ENCODE results near the gene CFAP46. TPM values are rescaled to one million over a fixed set of nuclear protein-coding genes. Genes with fewer than 3 reads are reported as not detected.
A peak's percentile ranks its signal among the peaks of the same experiment; 100 is the strongest.

The CFAP46 gene
- total RNA-seq, 2 experiments from 2014 or later: not detected

DNA sequence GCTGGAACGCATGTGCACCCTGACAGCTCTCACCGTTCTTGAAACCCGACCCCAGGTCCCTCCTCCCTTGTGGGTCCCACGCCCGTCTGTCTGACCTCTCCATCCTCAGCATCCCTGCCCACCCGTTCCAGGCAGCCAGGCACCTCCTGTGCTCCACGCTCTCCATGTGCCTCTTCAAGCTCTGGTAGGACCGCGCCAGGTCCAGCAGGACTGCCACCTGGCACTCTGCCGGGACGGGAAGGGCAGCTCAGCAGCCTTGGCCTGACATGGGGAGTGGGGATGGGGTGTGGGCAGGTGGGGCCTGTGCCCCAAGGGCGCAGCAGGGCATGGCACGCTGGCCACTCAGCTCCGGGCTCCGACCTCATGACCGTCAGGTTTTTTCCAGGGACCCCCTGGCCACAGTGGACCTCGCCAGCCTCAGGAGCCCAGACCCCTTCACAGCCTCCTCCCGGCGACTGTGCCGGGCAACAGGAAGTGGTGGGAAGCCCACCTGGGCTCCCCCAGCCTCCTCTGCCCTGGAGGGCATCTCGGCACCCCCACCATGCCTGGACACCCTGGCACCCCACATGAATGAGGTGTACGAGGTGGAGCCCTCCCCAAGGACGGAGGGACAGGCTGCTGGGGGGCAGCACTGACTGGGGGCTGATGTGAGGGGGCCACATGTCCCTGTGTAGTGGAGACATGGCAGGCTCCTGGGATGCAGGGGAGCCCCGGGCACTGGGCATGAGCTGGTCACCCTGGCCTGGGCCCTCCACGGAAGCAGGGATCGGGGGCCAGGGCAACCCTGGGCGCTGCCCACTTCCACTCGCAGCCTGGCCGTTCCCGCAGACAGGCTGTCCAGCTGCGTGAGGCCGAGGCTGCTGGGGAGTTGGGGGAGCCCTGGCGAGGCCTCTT, 131.3 kb downstream of the CFAP46 start:
- Mint-ChIP-seq H3K27me3 (peaks cover 8% of the 10 kb centered on the region), H3K9me3 (no peaks in the 10 kb centered on the region), H3K36me3 (ENCODE audit: low read depth) (no peaks in the 10 kb centered on the region), H3K4me3 (no peak overlapping the region), H3K27ac (no peak overlapping the region), H3K4me1 (ENCODE audit: low read depth) (no peaks in the 10 kb centered on the region)
- Histone ChIP-seq H3K36me3 (ENCODE audit: insufficient read depth, low read length) (no peaks in the 10 kb centered on the region), H3K4me1 (ENCODE audit: insufficient read depth, low read length) (no peaks in the 10 kb centered on the region), H3K27me3 (ENCODE audit: control insufficient read depth in 1 of 2, insufficient read depth in 2 of 2, low read length in 2 of 2) (peaks cover 0 to 2% of the 10 kb centered on the region in 2 experiments), H3K4me3 (ENCODE audit: low read length) (no peak overlapping the region), H3K27ac (ENCODE audit: low read depth in 1 of 2, low read length in 2 of 2) (no peak overlapping the region), H3K9me3 (ENCODE audit: control insufficient read depth in 1 of 2, insufficient read depth in 1 of 2, low read length in 2 of 2) (peaks cover 0 to 9% of the 10 kb centered on the region in 2 experiments)
- TF ChIP-seq, protein P1, sequence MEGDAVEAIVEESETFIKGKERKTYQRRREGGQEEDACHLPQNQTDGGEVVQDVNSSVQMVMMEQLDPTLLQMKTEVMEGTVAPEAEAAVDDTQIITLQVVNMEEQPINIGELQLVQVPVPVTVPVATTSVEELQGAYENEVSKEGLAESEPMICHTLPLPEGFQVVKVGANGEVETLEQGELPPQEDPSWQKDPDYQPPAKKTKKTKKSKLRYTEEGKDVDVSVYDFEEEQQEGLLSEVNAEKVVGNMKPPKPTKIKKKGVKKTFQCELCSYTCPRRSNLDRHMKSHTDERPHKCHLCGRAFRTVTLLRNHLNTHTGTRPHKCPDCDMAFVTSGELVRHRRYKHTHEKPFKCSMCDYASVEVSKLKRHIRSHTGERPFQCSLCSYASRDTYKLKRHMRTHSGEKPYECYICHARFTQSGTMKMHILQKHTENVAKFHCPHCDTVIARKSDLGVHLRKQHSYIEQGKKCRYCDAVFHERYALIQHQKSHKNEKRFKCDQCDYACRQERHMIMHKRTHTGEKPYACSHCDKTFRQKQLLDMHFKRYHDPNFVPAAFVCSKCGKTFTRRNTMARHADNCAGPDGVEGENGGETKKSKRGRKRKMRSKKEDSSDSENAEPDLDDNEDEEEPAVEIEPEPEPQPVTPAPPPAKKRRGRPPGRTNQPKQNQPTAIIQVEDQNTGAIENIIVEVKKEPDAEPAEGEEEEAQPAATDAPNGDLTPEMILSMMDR (IDR thresholded peaks at IDR 0.05): no peak
- DNase-seq (peak in 1 of 14 experiments; percentile 25), ATAC-seq (ENCODE audit: poor library complexity) (no peak)
- POLR2A ChIA-PET: no interaction called here
- intact Hi-C loops (cut with DNase I, micrococcal nuclease): no loop called here
- CTCF ChIA-PET: no interaction called here

DNA sequence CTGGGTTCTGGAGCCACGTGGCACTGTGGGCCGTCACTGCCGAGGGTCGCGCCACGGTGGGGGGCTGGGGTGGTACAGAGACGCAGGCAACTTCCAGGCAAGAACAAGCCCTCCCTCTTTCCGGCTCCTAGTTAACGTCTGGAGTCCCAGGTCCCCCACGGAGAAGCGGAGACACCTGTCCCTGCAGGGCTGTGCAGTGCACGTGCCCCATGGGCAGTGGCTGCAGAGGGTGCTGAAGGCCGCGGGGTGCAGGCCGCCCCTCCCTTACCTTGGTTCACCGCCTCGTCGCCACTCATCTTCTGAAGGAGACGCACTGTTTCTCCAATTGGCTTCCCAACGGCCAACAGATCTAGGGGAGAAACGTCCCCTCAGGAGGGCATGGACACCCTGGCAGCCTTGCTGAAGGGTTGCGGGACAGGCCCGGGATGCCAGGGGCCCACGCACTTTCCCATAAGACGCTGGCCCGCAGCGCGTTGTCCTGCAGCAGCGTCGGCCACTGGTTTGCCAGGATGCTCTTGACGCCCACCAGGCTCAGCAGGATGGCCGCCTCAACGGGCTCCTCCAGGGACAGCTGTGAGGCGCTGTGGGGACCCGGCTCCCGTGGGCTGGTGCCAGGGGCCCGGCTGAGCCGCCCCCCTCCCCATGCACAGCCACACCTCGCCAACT, 132.1 kb downstream of the CFAP46 start:
- Mint-ChIP-seq H3K27ac (no peak overlapping the region), H3K27me3 (peaks cover 1% of the 10 kb centered on the region), H3K36me3 (ENCODE audit: low read depth) (no peaks in the 10 kb centered on the region), H3K9me3 (no peaks in the 10 kb centered on the region), H3K4me3 (no peak overlapping the region), H3K4me1 (ENCODE audit: low read depth) (no peaks in the 10 kb centered on the region)
- no peaks in the 10 kb centered on the region for H3K4me1 ChIP-seq (ENCODE audit: insufficient read depth, low read length)
- intact Hi-C loops (cut with DNase I, micrococcal nuclease): no loop called here
- no peak overlapping the region for H3K4me3 ChIP-seq (ENCODE audit: low read length)
- ChIA-PET POLR2A (no interaction called here), CTCF (no interaction called here)
- no peak overlapping the region for H3K27ac ChIP-seq (ENCODE audit: low read depth in 1 of 2, low read length in 2 of 2)
- no peaks in the 10 kb centered on the region for H3K36me3 ChIP-seq (ENCODE audit: insufficient read depth, low read length)
- H3K9me3 ChIP-seq (ENCODE audit: control insufficient read depth in 1 of 2, insufficient read depth in 1 of 2, low read length in 2 of 2): peaks cover 0 to 9% of the 10 kb centered on the region in 2 experiments
- TF ChIP-seq, protein P1 (IDR thresholded peaks at IDR 0.05): no peak
- ATAC-seq (ENCODE audit: poor library complexity) (no peak), DNase-seq (no peak)
- peaks cover 0 to 2% of the 10 kb centered on the region in 2 experiments for H3K27me3 ChIP-seq (ENCODE audit: control insufficient read depth in 1 of 2, insufficient read depth in 2 of 2, low read length in 2 of 2)

DNA sequence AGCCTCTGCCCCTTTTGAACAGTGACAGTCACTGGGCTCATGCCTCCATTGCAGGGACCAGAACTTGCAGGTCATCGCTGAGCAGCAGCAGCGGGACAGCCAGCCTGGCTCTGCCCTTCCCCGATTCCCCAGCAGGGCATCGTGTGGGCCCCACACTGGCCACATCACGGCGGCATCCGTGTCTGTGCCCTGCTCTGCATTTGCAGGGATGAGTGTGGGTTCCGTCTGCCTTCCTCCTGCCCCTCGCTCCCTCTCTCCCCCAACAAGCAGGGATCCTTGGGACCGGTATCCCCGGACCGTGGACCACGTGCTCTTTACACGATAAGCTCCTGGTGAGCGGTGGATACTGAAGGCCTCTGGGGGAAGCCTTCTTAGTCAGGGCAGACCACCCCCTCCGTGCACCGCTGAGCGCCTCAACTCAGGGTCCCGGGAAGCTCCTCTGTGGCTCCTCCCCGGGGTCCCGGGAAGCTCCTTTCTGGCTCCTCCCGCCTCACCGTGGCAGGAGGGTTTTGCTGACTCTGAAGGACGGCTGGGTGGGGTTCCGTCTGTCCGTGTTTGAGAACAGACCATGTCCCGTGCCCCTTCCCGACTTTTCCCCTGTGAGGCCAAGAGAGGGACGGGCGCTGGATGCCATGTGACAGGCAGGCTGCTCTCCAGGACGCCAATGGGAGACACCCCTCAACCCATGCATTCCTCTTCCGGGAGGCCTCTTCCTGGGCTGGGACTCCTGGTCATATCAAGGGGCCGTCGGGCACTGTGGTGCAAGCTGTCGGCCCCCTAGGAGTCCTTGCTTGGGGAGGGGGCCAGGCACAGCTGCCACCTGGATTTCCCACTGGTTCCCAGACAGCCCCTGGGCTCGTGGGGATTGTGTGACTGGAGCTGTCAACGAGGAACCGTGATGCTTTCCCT, 132.9 kb downstream of the CFAP46 start:
- Histone ChIP-seq H3K27ac (ENCODE audit: low read depth in 1 of 2, low read length in 2 of 2) (no peak overlapping the region), H3K27me3 (ENCODE audit: control insufficient read depth in 1 of 2, insufficient read depth in 2 of 2, low read length in 2 of 2) (no peaks in the 10 kb centered on the region), H3K4me1 (ENCODE audit: insufficient read depth, low read length) (no peaks in the 10 kb centered on the region), H3K4me3 (ENCODE audit: low read length) (no peak overlapping the region), H3K36me3 (ENCODE audit: insufficient read depth, low read length) (no peaks in the 10 kb centered on the region), H3K9me3 (ENCODE audit: control insufficient read depth in 1 of 2, insufficient read depth in 1 of 2, low read length in 2 of 2) (peaks cover 0 to 9% of the 10 kb centered on the region in 2 experiments)
- intact Hi-C loops (cut with DNase I, micrococcal nuclease): no loop called here
- Mint-ChIP-seq H3K4me1 (ENCODE audit: low read depth) (no peaks in the 10 kb centered on the region), H3K27ac (no peak overlapping the region), H3K4me3 (no peak overlapping the region), H3K36me3 (ENCODE audit: low read depth) (no peaks in the 10 kb centered on the region), H3K9me3 (no peaks in the 10 kb centered on the region), H3K27me3 (no peaks in the 10 kb centered on the region)
- CTCF ChIA-PET: no interaction called here
- DNase-seq: peak in 1 of 14 experiments; percentile 30
- POLR2A ChIA-PET: no interaction called here
- TF ChIP-seq, protein P1 (IDR thresholded peaks at IDR 0.05): no peak
- ATAC-seq (ENCODE audit: poor library complexity): no peak
